CD4-positive, alpha-beta memory T cell (primary cell): ENCODE results near the gene APOA1. TPM values are rescaled to one million over a fixed set of nuclear protein-coding genes. Genes with fewer than 3 reads are reported as not detected.

ENCODE experiments used
- CTCF ChIA-PET: fragments of 350-600 bp; sonication (Branson Sonifier 250); formaldehyde crosslinking; loops from one replicate; lab custom pipeline; 2021; ENCODE audit warnings: inconsistent platforms; ENCODE audit not compliant: partially characterized antibody; lab: Charles Lee
- POLR2A ChIA-PET: fragments of 350-600 bp; sonication (Branson Sonifier 250); formaldehyde crosslinking; loops from one replicate; lab custom pipeline; 2021; ENCODE audit not compliant: partially characterized antibody; lab: Charles Lee
- DNase-seq, 5 donors: peaks; one replicate each; pipeline versions ENCODE4 v3.0.0 to v3.0.0-alpha.2; 2020 to 2022; ENCODE audit warnings: mixed read lengths in 1 of 5
- H3K27ac ChIP-seq: one replicate; pipeline ENCODE4 v1.7.0; 2013; ENCODE audit warnings: low read depth, low read length
- H3K27me3 ChIP-seq: 2 replicates; pipeline ENCODE4 v1.7.0; 2013; ENCODE audit warnings: mild to moderate bottlenecking, low read length, moderate library complexity; ENCODE audit not compliant: insufficient read depth
- H3K36me3 ChIP-seq: 2 replicates; pipeline ENCODE4 v1.7.0; 2013; ENCODE audit warnings: mild to moderate bottlenecking, low read length, moderate library complexity; ENCODE audit not compliant: insufficient read depth
- H3K4me1 ChIP-seq: 2 replicates; pipeline ENCODE4 v1.7.0; 2013; ENCODE audit warnings: mild to moderate bottlenecking, low read length, moderate library complexity; ENCODE audit not compliant: insufficient read depth
- H3K4me3 ChIP-seq, 2 donors: one replicate each; pipeline ENCODE4 v1.7.0; 2013; ENCODE audit warnings: low read length in 2 of 2, mild to moderate bottlenecking in 1 of 2
- H3K9me3 ChIP-seq, 2 donors: one replicate each; pipeline ENCODE4 v1.7.0; 2013; ENCODE audit warnings: low read length in 2 of 2, control low read depth in 1 of 2; ENCODE audit not compliant: control insufficient read depth in 1 of 2
- H3K27ac Mint-ChIP-seq, 7 donors: one replicate each; pipeline ENCODE4 v1.8.0; 2020 to 2021; ENCODE audit warnings: mixed read lengths in 7 of 7, mild to moderate bottlenecking in 6 of 7, inconsistent platforms in 3 of 7, moderate library complexity in 3 of 7
- H3K27me3 Mint-ChIP-seq, 2 donors: one replicate each; pipeline ENCODE4 v1.8.0; 2020 to 2021; ENCODE audit warnings: mixed read lengths in 2 of 2
- H3K36me3 Mint-ChIP-seq, 2 donors: one replicate each; pipeline ENCODE4 v1.8.0; 2020 to 2021; ENCODE audit warnings: mixed read lengths in 2 of 2, inconsistent platforms in 1 of 2, mild to moderate bottlenecking in 1 of 2
- H3K4me1 Mint-ChIP-seq, 4 donors: one replicate each; pipeline ENCODE4 v1.8.0; 2020 to 2021; ENCODE audit warnings: mixed read lengths in 4 of 4, mild to moderate bottlenecking in 1 of 4
- H3K4me3 Mint-ChIP-seq, 8 donors: one replicate each; pipeline ENCODE4 v1.8.0; 2020 to 2021; ENCODE audit warnings: mixed read lengths in 8 of 8, mild to moderate bottlenecking in 7 of 8, moderate library complexity in 6 of 8, inconsistent platforms in 3 of 8
- H3K9me3 Mint-ChIP-seq, 8 donors: one replicate each; pipeline ENCODE4 v1.8.0; 2020 to 2021; ENCODE audit warnings: mixed read lengths in 8 of 8, mild to moderate bottlenecking in 5 of 8, inconsistent platforms in 3 of 8, moderate library complexity in 1 of 8
- intact Hi-C: fragments of 100-400 bp; cut with micrococcal nuclease; formaldehyde crosslinking; loops from one replicate; pipeline ENCODE4 v1.15.1; 2023
- polyA plus RNA-seq, 2 donors: library from polyadenylated mRNA; unstranded; fragments of 300-500 nt; fragmentation: Illumina TruSeq; gene quantifications; one replicate each; pipeline ENCODE4 v1.2.3, GENCODE V29; 2021
- total RNA-seq, 2 experiments: library from RNA; stranded (reverse); gene quantifications; one replicate each; pipeline ENCODE4 v1.2.3, GENCODE V29; 2021

Gene APOA1
- total and polyA plus RNA-seq, 4 experiments from 2014 or later = 0.50 to 0.75 TPM; not detected in 2

DNA sequence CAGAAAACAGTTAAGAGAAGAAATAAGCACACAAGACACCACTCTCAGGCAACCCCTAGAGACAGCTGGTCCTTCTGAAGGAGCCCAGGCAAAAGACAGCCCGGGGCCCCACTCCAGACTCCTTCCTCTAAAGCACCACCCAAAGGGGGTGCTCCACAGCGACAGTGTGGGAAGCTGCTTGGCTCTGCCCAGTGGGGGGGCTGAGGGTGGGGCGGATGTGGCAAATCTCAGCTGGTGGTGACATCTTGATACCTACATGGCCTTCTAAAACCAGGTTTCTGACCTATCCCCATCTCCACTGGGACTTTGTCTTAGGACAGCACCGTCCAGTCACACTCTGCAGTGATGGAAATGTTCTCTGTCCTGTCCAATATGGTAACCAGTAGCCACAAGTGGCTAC is 10.2 kb upstream of the APOA1 start:
- Mint-ChIP-seq H3K4me3 (no peak overlapping the region), H3K9me3 (no peaks in the 10 kb centered on the region), H3K4me1 (peaks cover 29 to 33% (median 31%) of the 10 kb centered on the region in 4 donors), H3K36me3 (peaks cover 46 to 49% of the 10 kb centered on the region in 2 donors), H3K27me3 (no peaks in the 10 kb centered on the region), H3K27ac (peak overlapping the region in 3 of 7 donors; percentile 27 to 67 (median 56))
- no peak overlapping the region for H3K27ac ChIP-seq
- no peaks in the 10 kb centered on the region for H3K27me3 ChIP-seq
- H3K9me3 ChIP-seq = no peaks in the 10 kb centered on the region
- H3K4me3 ChIP-seq = no peak overlapping the region
- ChIA-PET POLR2A (interaction anchor here (1.2 kb wide), 1 partner anchor 11 kb away, joined by 3 read pairs; no protein-coding TSS in a partner anchor), CTCF (interaction anchor here (1.1 to 12.6 kb wide), 3 partner anchors 11 to 56 kb away, joined by 3 to 168 read pairs (median 16); partner anchors contain the start of genes APOA1 and APOA5)
- H3K4me1 ChIP-seq = peaks cover 35% of the 10 kb centered on the region
- intact Hi-C loops = no loop called here
- DNase-seq = peak in 1 of 5 donors; percentile 25
- peaks cover 45% of the 10 kb centered on the region for H3K36me3 ChIP-seq

DNA sequence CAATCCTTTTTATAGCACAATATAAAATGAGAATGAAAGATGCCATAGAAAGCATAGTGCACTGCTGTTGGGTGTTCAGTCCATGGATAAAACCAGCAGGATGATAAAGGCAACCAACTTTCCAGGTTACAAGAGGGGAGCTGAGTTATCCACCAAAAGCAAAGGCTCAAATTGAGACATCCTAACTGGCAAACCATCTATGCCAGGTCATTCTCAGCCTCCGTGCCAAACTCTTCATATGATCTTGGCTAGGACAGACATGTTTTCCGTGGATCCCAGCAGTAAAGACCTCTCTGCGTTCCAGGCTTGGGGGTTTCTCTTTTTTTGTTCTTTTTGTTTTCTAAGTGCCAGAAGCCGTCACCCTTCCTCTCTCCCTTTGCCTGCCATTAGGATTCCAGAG is 7.3 kb upstream of the APOA1 start:
- Histone ChIP-seq H3K9me3 (no peaks in the 10 kb centered on the region), H3K27ac (no peak overlapping the region), H3K36me3 (peaks cover 45% of the 10 kb centered on the region), H3K27me3 (no peaks in the 10 kb centered on the region), H3K4me1 (peaks cover 6% of the 10 kb centered on the region), H3K4me3 (no peak overlapping the region)
- H3K4me1 Mint-ChIP-seq = peaks cover 3 to 8% (median 6%) of the 10 kb centered on the region in 4 donors
- H3K9me3 Mint-ChIP-seq = no peaks in the 10 kb centered on the region
- ChIA-PET POLR2A (interaction anchor here (1.1 kb wide), 1 partner anchor 9 kb away, joined by 4 read pairs; no protein-coding TSS in a partner anchor), CTCF (interaction anchor here (1.1 to 5.7 kb wide), 3 partner anchors 53 to 254 kb away, joined by 3 to 16 read pairs (median 4); partner anchors contain the start of gene APOA5)
- H3K36me3 Mint-ChIP-seq = peaks cover 38 to 43% of the 10 kb centered on the region in 2 donors
- DNase-seq = no peak
- H3K4me3 Mint-ChIP-seq = no peak overlapping the region
- H3K27me3 Mint-ChIP-seq = no peaks in the 10 kb centered on the region
- H3K27ac Mint-ChIP-seq = peak overlapping the region in 2 of 7 donors; percentile 69 to 83
- intact Hi-C loops = no loop called here

DNA sequence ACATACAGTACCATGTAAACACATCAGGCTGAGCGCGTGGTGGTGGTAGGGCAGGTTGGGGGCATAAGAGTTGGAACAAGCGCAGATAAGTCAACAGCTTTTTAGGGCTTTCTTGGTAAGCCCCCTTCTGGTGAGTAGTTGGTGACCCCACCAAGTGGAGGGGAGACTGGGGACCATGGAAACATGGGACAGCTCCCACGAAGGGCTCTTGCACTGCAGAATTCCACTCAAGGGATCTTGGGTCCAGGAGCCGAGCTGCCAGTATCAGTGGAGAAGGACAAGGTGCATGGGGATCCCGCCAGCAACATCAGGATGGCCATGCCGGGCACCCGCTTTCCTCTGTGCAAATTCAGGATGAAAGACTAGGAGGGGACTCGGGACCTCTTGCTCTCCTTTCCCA is 6.2 kb upstream of the APOA1 start:
- H3K4me3 Mint-ChIP-seq = no peak overlapping the region
- Histone ChIP-seq H3K27me3 (no peaks in the 10 kb centered on the region), H3K9me3 (no peaks in the 10 kb centered on the region), H3K36me3 (peaks cover 39% of the 10 kb centered on the region), H3K27ac (no peak overlapping the region), H3K4me1 (no peaks in the 10 kb centered on the region), H3K4me3 (no peak overlapping the region)
- intact Hi-C loops = no loop called here
- peaks cover 34 to 39% of the 10 kb centered on the region in 2 donors for H3K36me3 Mint-ChIP-seq
- no peaks in the 10 kb centered on the region for H3K27me3 Mint-ChIP-seq
- DNase-seq = peak in 1 of 5 donors; percentile 25
- peak overlapping the region in 1 of 7 donors; percentile 30 for H3K27ac Mint-ChIP-seq
- peaks cover 0 to 5% (median 4%) of the 10 kb centered on the region in 4 donors for H3K4me1 Mint-ChIP-seq
- H3K9me3 Mint-ChIP-seq = no peaks in the 10 kb centered on the region
- ChIA-PET CTCF (interaction anchor here (1.3 to 1.5 kb wide), 2 partner anchors 52 to 262 kb away, joined by 3 to 4 read pairs; partner anchors contain the start of gene APOA5), POLR2A (interaction anchor here (1.8 kb wide), 1 partner anchor 10 kb away, joined by 12 read pairs; no protein-coding TSS in a partner anchor)

DNA sequence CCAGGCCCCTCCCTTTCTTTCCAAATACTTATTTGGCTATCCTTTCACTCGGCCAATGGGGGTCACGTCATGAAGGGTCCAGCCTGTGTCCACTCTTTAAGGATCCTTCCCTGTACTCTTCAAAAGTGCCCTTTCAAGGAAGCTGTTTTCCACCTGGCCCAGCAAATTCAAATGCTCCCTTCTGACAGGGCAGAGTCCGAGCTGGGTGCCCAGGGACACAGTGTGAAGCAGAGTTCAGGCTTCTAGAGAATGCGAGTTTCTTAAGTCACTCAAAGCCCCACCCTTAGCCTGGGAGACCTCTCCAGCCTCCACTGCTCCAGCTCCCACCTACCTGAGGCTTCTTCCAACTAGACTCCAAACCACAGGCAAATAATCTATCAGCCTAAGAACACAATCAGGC is 5.5 kb upstream of the APOA1 start:
- CTCF ChIA-PET = interaction anchor here (1.3 kb wide), 1 partner anchor 263 kb away, joined by 3 read pairs; no protein-coding TSS in a partner anchor
- peak overlapping the region in 1 of 7 donors; percentile 50 for H3K27ac Mint-ChIP-seq
- no peak for DNase-seq

DNA sequence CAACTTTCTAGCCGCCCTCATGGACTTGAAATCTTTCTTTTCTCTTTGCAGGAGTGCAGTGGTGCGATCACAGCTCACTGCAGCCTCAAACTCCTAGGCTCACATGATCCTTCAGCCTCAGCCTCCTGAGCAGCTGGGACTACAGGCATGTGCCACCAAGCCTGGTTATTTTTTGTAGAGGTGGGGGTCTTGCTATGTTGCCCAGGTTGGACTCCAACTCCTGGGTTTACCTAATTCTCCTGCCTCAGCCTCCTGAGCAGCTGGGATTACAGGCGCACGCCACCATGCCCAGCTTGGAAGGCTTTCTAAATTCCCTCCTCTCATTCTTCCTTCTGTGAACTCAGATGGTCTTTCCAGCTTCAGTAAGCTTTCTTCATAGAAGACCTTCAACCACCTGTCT is 4.7 kb upstream of the APOA1 start:
- peaks cover 28% of the 10 kb centered on the region for H3K36me3 ChIP-seq
- peaks cover 30 to 35% of the 10 kb centered on the region in 2 donors for H3K36me3 Mint-ChIP-seq
- POLR2A ChIA-PET = no interaction called here
- intact Hi-C loops = no loop called here
- H3K4me3 Mint-ChIP-seq = peak overlapping the region in 1 of 8 donors; percentile 14
- no peaks in the 10 kb centered on the region for H3K4me1 ChIP-seq
- no peak for DNase-seq
- CTCF ChIA-PET = interaction anchor here (0.6 to 1.1 kb wide), 4 partner anchors 9 to 65 kb away, joined by 3 read pairs; partner anchors contain the start of gene ZPR1
- no peaks in the 10 kb centered on the region for H3K27me3 ChIP-seq
- peak overlapping the region in 2 of 7 donors; percentile 9 to 75 for H3K27ac Mint-ChIP-seq
- H3K27ac ChIP-seq = no peak overlapping the region
- H3K27me3 Mint-ChIP-seq = no peaks in the 10 kb centered on the region
- peaks cover 0 to 5% (median 4%) of the 10 kb centered on the region in 4 donors for H3K4me1 Mint-ChIP-seq
- H3K9me3 Mint-ChIP-seq = no peaks in the 10 kb centered on the region
- H3K9me3 ChIP-seq = no peaks in the 10 kb centered on the region
- no peak overlapping the region for H3K4me3 ChIP-seq

More for the DNA sequence above, 5.5 kb upstream of the APOA1 start:
- peaks cover 0 to 5% (median 4%) of the 10 kb centered on the region in 4 donors for H3K4me1 Mint-ChIP-seq
- no peak overlapping the region for H3K4me3 Mint-ChIP-seq
- peaks cover 34 to 39% of the 10 kb centered on the region in 2 donors for H3K36me3 Mint-ChIP-seq
- Histone ChIP-seq H3K4me3 (no peak overlapping the region), H3K9me3 (no peaks in the 10 kb centered on the region), H3K27me3 (no peaks in the 10 kb centered on the region), H3K36me3 (peaks cover 36% of the 10 kb centered on the region), H3K27ac (no peak overlapping the region), H3K4me1 (no peaks in the 10 kb centered on the region)
- H3K9me3 Mint-ChIP-seq = no peaks in the 10 kb centered on the region
- no peaks in the 10 kb centered on the region for H3K27me3 Mint-ChIP-seq
- POLR2A ChIA-PET = interaction anchor here (0.7 to 1.8 kb wide), 2 partner anchors 11 to 70 kb away, joined by 3 to 12 read pairs; partner anchors contain the start of gene BUD13
- intact Hi-C loops = no loop called here

DNA sequence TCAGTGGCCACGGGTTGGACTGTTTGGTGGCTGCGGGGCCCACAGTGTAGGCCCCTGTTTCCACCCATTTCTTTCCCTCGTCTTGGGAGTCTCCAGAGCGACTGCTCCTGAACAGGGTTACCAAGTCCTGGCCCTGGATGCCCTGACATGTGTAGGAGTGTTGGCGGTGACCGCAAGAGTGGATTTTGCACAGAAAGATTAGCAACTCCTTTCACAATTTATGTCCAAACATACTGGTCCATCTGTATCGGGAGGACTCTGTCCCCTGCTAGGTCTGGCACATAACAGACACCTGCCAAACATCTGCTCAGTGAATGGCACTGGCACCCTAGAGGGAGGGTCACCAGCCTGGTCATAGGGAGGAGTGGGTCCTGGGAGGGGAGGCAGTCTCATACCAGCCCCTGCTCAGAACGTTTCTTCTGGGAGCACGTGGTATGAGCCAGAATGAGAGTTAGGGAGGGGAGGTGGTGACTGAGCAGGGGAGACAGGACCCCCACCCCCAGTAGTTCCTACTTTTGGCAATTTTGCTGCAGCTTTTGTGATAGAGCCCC is 3.4 kb upstream of the APOA1 start:
- peaks cover 3 to 11% (median 6%) of the 10 kb centered on the region in 4 donors for H3K4me1 Mint-ChIP-seq
- H3K27ac Mint-ChIP-seq = peak overlapping the region in 4 of 7 donors; percentile 36 to 74 (median 66)
- H3K36me3 Mint-ChIP-seq = peaks cover 17 to 22% of the 10 kb centered on the region in 2 donors

More for the DNA sequence above, 3.4 kb upstream of the APOA1 start:
- peaks cover 6% of the 10 kb centered on the region for H3K4me1 ChIP-seq
- DNase-seq = no peak
- H3K9me3 ChIP-seq = no peaks in the 10 kb centered on the region
- Mint-ChIP-seq H3K27me3 (no peaks in the 10 kb centered on the region), H3K9me3 (no peaks in the 10 kb centered on the region), H3K4me3 (no peak overlapping the region)
- ChIA-PET POLR2A (interaction anchor here (0.6 to 2.4 kb wide), 2 partner anchors 12 to 120 kb away, joined by 3 to 16 read pairs; no protein-coding TSS in a partner anchor), CTCF (interaction anchor here (0.8 to 10.0 kb wide), 5 partner anchors 9 to 264 kb away, joined by 3 to 189 read pairs (median 3); partner anchors contain the start of genes APOA5 and ZPR1)
- no peaks in the 10 kb centered on the region for H3K27me3 ChIP-seq
- intact Hi-C loops = no loop called here
- H3K36me3 ChIP-seq = peaks cover 15% of the 10 kb centered on the region
- no peak overlapping the region for H3K27ac ChIP-seq
- H3K4me3 ChIP-seq = no peak overlapping the region
